GM21619 (cell line): ENCODE data around the gene AK9.

Experiments used
- ATAC-seq: cut with Tn5 transposase; IDR thresholded peaks from one replicate; pipeline ENCODE4 v1.9.1; 2021; ENCODE audit not compliant: unreplicated experiment

The AK9 gene

GRCh38 chr6:109513571-109514071 lies 177.4 kb downstream of the AK9 start:
- ATAC-seq = no peak

GRCh38 chr6:109512271-109512817 lies 178.7 kb downstream of the AK9 start:
- ATAC-seq = no peak

- ATAC-seq = no peak
Measured at GRCh38 chr6:109511832-109512231, 179.2 kb downstream of the AK9 start.

- ATAC-seq = no peak
Measured at GRCh38 chr6:109510358-109510757, 180.6 kb downstream of the AK9 start.

- ATAC-seq = no peak
Measured at GRCh38 chr6:109508166-109508860, 182.7 kb downstream of the AK9 start.

- ATAC-seq = no peak
Measured at GRCh38 chr6:109507490-109508072, 183.4 kb downstream of the AK9 start.

GRCh38 chr6:109506841-109507240 lies 184.2 kb downstream of the AK9 start:
- no peak for ATAC-seq

- no peak for ATAC-seq
Measured at GRCh38 chr6:109506314-109506713, 184.7 kb downstream of the AK9 start.

- no peak for ATAC-seq
Measured at GRCh38 chr6:109503327-109504224, 187.4 kb downstream of the AK9 start.

- no peak for ATAC-seq
Measured at GRCh38 chr6:109498936-109499335, 192.1 kb downstream of the AK9 start.

GRCh38 chr6:109498052-109498451 lies 192.9 kb downstream of the AK9 start:
- no peak for ATAC-seq

GRCh38 chr6:109496036-109496772 lies 194.8 kb downstream of the AK9 start:
- ATAC-seq = no peak

GRCh38 chr6:109493865-109494264 lies 197.1 kb downstream of the AK9 start:
- no peak for ATAC-seq

- ATAC-seq = peak; percentile 42
Measured at GRCh38 chr6:109491207-109491938, 199.6 kb downstream of the AK9 start.

- no peak for ATAC-seq
Measured at GRCh38 chr6:109490713-109491112, 200.3 kb downstream of the AK9 start.

GRCh38 chr6:109488001-109488400 lies 203.0 kb downstream of the AK9 start:
- no peak for ATAC-seq

GRCh38 chr6:109486068-109486467 lies 204.9 kb downstream of the AK9 start:
- no peak for ATAC-seq

GRCh38 chr6:109485266-109485935 lies 205.6 kb downstream of the AK9 start:
- ATAC-seq = no peak

- no peak for ATAC-seq
Measured at GRCh38 chr6:109484122-109484521, 206.9 kb downstream of the AK9 start.

GRCh38 chr6:109483735-109484057 lies 207.3 kb downstream of the AK9 start:
- ATAC-seq = peak; percentile 1
